RWPE2 (cell line): ENCODE results near the gene PNPLA2.

Experiments
- ATAC-seq: fragments of 200-7000 bp; cut with Tn5 transposase; 3 replicates; pipeline ENCODE4 v1.9.1; 2021; ENCODE audit warnings: low read depth
- DNase-seq: peaks from one replicate; pipeline ENCODE4 v3.0.0-alpha.2; 2020; ENCODE audit warnings: low spot score
- H3K27ac ChIP-seq: fragments of 450-650 bp; 2 replicates; pipeline ENCODE4 v1.5.1; 2017; ENCODE audit warnings: mild to moderate bottlenecking; ENCODE audit not compliant: poor library complexity, severe bottlenecking
- H3K27me3 ChIP-seq: fragments of 250-450 bp; sonication (Bioruptor Pico); 2 replicates; pipeline ENCODE4 v1.5.1; 2021; ENCODE audit warnings: mild to moderate bottlenecking, moderate library complexity; ENCODE audit not compliant: insufficient read depth, poor library complexity, severe bottlenecking
- H3K36me3 ChIP-seq: fragments of 250-450 bp; sonication (Bioruptor Pico); 2 replicates; pipeline ENCODE4 v1.5.1; 2020; ENCODE audit warnings: low read depth, mild to moderate bottlenecking, moderate library complexity
- H3K4me1 ChIP-seq: fragments of 250-450 bp; sonication (Bioruptor Pico); 2 replicates; pipeline ENCODE4 v1.5.1; 2021; ENCODE audit warnings: mild to moderate bottlenecking, moderate library complexity; ENCODE audit not compliant: insufficient read depth, poor library complexity, severe bottlenecking
- H3K4me3 ChIP-seq: fragments of 250-450 bp; sonication (Bioruptor Pico); 2 replicates; pipeline ENCODE4 v1.5.1; 2021; ENCODE audit warnings: mild to moderate bottlenecking, moderate library complexity; ENCODE audit not compliant: severe bottlenecking
- H3K9me3 ChIP-seq: fragments of 250-450 bp; sonication (Bioruptor Pico); 2 replicates; pipeline ENCODE4 v1.5.1; 2021; ENCODE audit warnings: mild to moderate bottlenecking, moderate library complexity; ENCODE audit not compliant: severe bottlenecking
- CTCF ChIP-seq: fragments of 450-650 bp; IDR thresholded peaks from one replicate; pipeline ENCODE4 v1.5.1; 2017; ENCODE audit warnings: mild to moderate bottlenecking, moderate library complexity; ENCODE audit not compliant: poor library complexity, severe bottlenecking

Gene PNPLA2

GRCh38 chr11:837990-838307 is 19.2 kb downstream of the PNPLA2 start:
- Histone ChIP-seq H3K4me3 (no peak overlapping the region), H3K27ac (peak overlapping the region; percentile 97), H3K4me1 (peaks cover 14% of the 10 kb centered on the region), H3K27me3 (no peaks in the 10 kb centered on the region), H3K36me3 (peaks cover 56% of the 10 kb centered on the region), H3K9me3 (no peaks in the 10 kb centered on the region)
- DNase-seq = no peak
- TF ChIP-seq CTCF = no peak
- no peak for ATAC-seq

DNA sequence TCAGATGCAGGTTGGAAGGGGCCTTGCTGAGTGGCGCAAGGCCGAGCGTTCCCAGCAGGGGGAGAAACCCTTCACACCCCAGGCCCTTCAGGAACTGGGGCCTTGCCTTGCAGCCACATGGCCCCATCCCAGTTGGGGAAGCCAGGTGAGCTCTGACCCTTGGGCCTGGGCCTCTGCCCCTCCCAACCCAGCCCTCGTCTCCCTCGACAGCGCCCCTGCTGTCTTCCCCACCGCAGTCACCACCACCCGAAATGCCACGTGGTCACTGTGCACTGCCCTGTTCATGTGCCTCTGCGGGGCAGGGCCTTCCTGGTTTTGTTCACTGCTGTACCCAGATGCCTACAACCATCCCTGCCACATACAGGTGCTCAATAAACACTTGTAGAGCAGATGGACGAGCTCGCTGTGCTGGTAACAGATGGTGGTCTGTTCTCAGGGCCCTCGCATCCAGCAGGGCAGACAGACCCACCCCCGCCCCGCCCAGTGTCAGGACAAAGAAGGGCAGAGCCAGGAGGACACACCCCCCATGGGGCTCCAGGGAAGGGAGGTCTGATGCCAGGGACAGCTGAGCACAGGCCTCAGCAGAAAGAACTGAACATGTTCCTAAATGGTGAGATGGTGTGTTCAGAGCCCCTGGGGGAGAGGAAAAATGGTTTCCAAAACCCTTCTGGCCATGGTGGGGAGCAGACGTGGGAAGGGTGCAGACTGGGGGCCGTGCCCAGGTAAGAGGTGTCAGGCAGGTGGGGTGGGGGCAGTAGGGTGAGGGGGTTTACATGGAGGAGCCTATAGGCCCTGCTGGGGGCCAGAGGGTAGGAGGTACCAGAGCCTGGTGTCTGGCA is 19.9 kb downstream of the PNPLA2 start:
- peaks cover 14% of the 10 kb centered on the region for H3K4me1 ChIP-seq
- DNase-seq (no peak), ATAC-seq (peak; percentile 2; the same call in 2 of the 3 replicates)
- H3K4me3 ChIP-seq = no peak overlapping the region
- peak; percentile 32 for TF ChIP-seq CTCF
- peaks cover 56% of the 10 kb centered on the region for H3K36me3 ChIP-seq
- H3K27ac ChIP-seq = peak overlapping the region; percentile 97
- no peaks in the 10 kb centered on the region for H3K27me3 ChIP-seq
- no peaks in the 10 kb centered on the region for H3K9me3 ChIP-seq

- ATAC-seq (no peak), DNase-seq (no peak)
- no peaks in the 10 kb centered on the region for H3K27me3 ChIP-seq
- H3K4me3 ChIP-seq = no peak overlapping the region
- no peak for TF ChIP-seq CTCF
- peaks cover 56% of the 10 kb centered on the region for H3K36me3 ChIP-seq
- peak overlapping the region; percentile 97 for H3K27ac ChIP-seq
- peaks cover 13% of the 10 kb centered on the region for H3K4me1 ChIP-seq
- no peaks in the 10 kb centered on the region for H3K9me3 ChIP-seq
Observed at GRCh38 chr11:839280-839623, 20.5 kb downstream of the PNPLA2 start.

GRCh38 chr11:839875-840617 is 21.3 kb downstream of the PNPLA2 start:
- ATAC-seq (no peak), DNase-seq (no peak)
- no peaks in the 10 kb centered on the region for H3K9me3 ChIP-seq
- H3K4me3 ChIP-seq = no peak overlapping the region
- TF ChIP-seq CTCF = peak; percentile 18
- peak overlapping the region; percentile 97 for H3K27ac ChIP-seq
- no peaks in the 10 kb centered on the region for H3K27me3 ChIP-seq
- peaks cover 56% of the 10 kb centered on the region for H3K36me3 ChIP-seq
- H3K4me1 ChIP-seq = peaks cover 10% of the 10 kb centered on the region
